Measurements from ENCODE around the gene NRG3.

The NRG3 gene

DNA sequence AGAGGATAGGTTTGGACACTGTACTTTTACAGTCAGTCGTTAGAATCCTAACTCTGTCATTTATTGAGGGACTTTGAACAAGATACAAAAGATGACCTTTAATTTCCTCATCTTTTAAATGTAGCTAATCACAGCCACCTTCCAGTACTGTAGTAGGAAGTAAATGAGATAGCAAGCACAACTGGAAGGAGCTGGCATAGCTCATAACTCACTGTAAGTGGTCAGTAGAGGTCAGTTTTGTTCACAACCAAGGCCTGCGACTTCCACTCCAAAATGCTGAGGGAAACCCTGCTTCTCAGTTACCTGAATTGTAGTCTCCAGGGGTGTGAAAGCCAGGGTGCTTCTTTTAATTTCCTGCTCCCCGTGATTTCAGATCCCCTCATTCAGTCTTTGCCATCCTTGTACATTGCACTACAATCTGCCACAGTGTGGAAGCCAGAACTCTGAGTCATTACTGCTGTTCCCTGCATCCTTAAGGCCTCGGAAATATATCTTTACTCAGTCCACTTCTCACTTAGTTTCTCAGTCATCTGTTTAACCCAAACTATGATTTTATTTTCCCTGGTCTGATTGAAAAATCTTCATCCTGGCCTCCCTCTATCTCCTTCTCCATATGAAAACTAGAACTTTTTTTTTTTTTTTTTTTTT is 361.2 kb downstream of the NRG3 start:
- no peak for DNase-seq

DNA sequence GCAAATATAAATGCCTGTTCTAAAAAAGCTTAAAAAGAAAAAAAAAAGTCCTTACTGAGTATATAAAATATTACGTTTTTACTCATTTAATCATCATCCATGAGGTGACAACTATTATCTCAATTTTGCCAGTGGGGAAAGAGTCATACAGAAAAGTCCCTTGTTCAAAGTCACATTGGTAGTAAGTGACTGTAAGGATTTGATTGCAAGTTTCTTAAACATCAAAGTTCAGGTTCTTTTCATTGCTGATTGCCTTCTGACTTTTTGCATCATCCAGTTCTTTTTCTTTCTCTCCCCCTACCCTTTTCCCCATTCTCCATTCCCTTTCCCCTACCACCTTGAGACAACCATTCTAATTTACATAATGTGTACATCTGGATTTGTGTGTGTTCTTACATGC is 363.3 kb downstream of the NRG3 start:
- DNase-seq, result no peak

DNA sequence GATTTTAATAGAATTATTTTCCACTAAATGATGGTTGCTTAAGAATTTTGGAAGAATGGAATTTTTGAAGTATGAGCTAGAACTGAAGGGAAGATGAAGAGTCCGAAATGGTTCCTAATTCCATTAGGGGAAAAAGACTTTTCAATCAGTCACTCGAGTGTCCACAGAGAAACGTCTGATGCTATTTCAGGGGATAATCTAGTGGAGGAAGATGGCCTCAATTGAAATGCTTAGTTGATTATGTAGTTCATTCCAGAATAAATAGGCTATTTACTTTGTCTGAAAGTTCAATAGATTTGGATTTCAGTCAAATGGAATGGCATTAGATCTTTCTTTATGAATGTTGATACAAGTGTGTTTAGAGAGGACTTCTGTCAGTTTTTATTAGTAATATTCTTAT is 365.4 kb downstream of the NRG3 start:
- no peak for DNase-seq

DNA sequence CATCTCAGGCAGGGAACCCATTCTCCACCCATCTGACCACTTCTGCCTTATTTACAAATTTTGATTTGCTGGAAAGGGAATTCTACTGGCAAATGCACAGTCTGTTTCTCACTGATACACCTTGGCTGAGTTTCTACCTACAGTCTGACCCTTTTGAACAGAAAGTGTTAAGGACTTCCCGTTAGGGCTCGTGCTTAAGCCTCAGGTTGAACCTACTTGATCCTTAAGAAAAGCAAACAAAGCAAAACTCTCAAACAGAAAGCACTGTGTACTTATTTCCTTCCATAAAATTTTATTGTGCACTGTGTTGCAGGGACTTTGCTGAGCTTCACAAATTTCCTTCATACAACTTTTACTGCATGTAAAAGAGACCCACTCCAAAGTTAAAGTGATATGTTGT is 367.8 kb downstream of the NRG3 start:
- no peak for DNase-seq

DNA sequence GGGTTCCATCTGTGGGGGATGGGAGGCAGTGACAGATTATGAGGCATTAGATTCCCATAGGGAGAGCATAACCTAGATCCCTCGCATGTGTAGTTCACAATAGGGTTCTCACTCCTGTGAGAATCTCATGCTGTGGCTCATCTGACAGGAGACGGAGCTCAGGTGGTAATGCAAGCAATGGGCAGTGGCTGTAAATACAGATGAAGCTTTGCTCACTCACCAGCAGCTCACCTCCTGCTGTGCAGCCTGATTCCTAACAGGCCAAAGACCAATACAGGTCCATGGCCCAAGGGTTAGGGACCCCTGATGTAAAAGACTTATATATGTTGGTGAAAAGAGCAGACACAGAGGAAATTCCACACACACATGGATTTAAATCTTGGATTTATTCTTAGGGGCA is 370.2 kb downstream of the NRG3 start:
- no peak for DNase-seq

DNA sequence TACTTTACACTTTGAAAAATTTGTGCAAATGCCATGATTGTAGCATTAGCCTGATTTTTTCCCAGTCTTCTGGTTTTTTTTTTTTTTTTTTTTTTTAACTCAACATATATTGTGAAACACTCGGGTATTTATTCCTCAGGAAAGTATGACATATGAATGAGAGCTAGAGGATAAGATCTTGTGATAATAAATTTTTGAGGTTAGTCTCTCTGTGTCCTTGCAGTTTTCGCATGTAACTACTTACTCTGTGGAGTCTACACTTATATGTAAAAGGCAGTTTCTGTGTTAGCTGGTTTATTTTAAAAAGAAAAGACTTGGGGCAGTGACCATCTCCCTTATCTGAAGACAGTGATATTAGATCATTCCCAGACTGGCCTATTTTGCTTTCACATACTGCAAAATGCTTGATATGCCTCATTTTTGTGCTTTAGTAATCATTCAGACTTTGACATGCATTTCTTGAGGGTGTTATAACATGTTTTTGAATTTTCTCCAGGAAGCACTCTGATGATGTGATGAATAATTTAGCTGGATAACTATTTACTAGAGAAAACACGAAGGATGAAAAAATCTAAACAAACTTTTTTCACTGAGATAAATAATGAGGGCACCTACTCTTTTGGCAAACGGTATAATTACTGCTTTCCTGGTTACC is 371.0 kb downstream of the NRG3 start:
- DNase-seq, result no peak

DNA sequence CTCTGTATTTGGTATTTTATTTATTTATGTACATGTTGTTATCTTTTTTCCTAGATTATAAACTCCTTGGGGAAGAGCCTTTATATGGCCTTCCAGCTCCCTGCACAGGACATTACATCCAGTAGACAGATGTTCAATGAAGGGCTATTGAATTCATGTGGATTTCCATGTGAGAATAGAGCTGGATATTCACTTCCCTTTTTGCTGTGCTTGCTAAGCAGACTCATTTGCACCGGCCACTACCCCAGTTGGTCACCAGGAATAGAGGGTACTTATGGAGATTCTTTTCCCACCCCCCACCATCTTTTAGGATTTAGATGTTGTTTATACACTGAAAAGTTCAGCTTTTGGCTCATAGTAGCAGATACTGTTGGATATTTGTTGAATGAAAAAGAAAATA is 374.1 kb downstream of the NRG3 start:
- DNase-seq, result no peak

DNA sequence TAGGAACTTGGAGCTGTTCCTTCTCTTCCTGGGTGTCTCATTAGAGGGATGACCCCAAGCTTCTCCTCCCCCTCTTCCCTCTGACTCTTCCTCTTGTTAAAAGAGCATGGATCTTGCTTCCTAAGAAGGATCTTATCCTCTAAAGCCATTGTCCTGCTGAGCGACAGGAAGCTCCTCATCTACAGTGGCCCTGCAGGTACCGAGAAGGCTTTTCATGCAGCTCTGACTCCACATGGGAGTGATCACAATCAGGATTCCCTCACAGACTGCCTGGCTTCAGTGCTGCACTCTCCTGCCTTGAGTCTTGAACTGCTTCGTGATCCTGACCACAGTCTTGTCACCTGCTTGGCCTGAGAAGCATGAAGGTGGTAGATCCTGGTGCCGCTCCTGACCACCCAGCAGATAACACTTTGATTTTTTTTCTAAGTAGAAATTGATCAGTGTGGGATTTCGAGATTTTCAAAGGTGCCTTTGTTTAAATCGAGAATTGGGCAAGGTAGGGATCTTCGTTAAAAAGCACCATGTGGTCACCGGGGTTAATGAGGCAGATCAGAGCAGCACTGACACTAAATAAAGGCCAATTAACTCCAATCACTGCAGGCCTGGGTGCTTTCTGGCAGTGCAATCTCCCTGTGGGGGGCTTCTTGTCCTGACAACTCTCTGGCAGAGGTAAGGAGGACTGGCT is 376.4 kb downstream of the NRG3 start:
- no peak for DNase-seq

DNA sequence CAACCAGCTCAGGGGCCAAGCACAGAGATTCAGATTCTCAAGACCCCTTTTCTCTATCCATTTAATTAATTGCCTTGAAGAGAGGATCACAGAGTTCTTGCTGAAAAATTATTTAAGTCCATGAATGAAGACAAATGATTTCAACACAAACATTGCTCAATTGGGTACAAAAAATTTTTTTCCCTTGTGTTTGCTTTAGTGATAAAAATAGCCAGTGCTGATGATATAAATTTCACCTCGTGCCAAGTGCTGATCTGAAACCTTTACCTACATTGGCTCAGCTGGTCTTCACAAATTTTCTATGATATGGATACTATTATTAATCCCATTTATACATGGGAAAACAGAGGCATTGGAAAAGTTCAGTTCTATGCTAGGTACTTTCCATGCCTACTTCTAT is 377.1 kb downstream of the NRG3 start:
- no peak for DNase-seq

DNA sequence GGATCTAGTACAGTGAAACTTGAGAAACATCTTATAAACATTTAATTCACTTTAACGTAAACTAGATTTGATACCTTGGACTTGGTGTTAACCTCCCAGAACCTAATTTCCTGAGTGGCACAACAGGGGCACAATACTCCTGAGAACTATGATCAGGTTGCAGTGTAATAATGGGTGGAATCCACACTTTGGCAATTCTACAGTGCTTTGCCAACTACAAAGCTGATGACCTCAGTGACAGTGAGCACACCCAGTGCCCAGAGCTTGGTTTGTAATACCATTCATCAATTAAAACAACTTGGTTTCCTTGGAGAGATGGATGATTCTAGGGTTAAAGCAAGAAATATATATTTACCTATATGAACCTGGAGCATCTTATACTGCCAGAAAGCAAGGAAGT is 379.2 kb downstream of the NRG3 start:
- DNase-seq, result no peak

DNA sequence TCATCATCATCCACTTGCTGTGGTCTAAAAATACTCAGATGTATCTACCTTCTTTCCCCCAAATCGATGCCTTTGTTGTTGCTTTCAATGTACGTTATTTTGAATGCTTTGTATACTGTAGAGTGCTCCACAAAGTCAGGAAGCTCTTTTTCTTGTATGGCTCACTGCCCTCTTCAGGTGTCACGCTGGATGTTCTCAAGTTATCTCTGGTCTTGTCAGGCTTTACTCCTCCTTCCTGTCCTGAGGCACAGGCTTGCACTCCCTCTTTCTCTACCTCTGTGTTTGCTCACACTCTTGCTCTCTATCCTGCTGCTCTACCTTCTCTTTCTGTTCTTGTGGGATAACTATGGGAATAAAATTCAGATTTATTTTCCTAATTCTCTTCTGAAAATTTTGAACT is 381.3 kb downstream of the NRG3 start:
- no peak for DNase-seq

DNA sequence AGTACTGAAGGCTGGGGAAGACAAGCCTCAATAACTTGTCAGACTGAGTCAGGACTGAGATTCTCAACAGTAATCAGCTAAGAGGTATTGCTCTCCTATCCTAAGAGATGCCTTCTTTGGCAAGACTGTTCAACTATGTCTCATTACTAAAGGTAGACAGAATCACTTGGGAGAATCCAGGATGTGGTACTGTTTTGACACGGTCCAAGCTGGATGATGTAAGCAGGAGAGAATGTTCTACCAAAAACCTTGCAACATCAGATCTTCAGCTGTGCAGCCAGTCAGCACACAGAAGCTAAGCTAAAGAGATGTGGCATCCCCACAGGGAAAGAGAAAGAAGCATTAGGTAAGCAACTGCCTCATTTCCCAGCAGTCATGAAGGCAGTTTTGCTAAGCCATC is 391.4 kb downstream of the NRG3 start:
- DNase-seq, result no peak

DNA sequence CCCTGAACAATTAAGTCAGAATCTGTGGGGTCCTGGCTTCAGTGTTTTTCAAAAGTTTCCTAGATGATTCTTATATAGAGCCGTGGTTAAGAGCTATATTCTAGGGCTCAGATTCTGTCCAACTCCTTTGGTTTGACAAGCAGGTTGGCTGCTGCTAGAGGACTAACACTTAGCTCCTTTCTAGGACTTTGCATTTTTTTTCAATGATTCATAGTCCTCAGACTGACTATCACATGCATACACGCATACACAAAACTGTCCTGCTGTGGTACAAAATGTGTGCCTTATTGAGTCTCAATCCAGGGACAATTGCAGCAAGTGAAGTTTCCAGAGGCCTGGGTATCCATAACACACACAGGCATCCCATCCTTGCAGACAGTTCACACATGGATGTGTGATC is 392.0 kb downstream of the NRG3 start:
- no peak for DNase-seq

DNA sequence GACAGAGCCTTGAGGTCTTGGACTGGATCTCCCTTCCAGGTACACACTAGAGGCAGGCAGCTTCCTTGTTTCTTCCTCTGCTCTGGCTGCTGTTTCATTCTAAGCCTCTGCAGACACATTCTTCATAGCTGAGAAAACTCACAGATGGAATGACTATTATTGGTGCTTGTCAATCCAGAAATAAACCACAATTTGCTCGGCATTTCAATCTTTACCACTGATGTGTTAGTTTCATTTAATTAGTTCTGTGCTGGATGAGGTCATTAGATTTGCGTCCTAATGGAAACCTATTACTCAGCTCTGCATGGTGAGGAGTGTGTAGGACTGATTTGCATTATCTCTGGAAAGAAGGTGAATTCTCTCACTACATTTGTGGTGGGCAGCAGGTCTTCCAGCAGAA is 392.5 kb downstream of the NRG3 start:
- DNase-seq, result no peak

DNA sequence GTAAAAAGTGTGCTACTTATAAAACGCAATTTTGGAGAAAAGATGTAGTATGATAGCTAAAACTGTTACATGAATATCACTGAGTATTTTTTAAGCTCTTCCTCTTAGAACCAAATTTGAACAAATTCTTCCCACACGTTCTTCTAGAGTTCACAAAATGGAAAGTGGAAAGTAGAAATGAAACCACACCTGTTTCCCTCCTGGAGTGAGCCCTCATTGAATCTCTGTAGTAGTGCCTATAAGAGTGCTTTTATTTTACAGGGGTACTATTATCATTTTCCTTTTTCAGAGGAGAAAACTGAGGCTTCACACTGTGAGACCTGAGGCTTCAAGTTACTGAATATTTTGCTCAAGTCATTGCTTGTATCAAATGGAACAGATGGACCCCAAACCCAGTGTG is 393.0 kb downstream of the NRG3 start:
- no peak for DNase-seq

DNA sequence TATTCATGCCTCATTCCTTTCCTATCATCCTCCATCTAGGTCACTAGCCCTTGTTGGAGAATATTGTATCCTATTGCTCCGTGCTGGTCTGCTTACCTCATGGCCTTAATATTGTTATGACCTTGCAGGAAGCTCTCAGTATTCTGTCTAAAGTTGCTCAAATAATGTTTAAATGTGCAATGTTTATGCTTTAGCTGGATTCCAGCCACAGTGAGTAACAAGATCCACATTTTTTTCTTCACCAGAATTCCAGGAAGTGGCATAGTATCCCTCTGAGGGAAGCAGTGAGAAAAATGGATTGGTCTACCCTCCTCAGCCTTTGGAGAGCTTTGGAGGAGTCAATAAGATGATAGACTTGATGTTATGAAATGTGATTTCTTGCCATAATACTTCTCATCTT is 402.6 kb downstream of the NRG3 start:
- no peak for DNase-seq

DNA sequence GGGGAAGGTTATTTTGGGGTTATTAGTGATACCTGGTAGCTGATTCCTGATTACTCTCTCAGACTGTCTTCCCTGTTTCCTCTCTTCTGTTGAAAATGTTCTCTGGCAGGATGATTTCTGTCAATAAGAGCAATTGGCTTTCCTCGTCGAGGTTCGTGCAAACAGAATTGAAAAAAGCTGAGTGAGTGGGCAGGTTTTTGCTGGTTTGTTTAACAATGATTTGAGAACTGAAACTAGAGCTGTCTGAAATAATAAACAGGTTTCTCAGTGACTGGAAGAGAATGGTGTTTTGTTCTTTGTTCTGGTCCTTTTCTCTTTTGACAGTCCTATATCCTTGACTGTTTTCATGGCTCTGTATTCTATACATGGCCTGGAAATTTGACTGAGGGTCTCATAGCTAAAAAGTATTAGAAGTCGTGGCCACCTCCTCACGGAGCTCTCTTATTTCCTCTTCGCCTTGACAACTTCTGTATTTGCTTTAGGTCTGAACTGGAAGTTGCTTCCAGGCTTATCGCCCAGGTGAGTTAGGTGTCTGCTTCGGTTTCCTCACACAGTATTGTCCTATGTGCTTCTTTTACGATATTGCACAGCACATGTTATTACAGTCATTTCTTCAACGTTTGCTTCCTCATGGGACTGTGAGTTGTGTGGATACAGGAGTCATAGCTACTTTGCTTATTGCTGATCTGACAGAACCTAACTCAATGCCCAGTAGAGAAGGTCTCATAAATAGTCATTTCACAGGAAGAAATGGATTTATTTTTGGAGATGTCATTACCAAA is 403.6 kb downstream of the NRG3 start:
- no peak for DNase-seq

DNA sequence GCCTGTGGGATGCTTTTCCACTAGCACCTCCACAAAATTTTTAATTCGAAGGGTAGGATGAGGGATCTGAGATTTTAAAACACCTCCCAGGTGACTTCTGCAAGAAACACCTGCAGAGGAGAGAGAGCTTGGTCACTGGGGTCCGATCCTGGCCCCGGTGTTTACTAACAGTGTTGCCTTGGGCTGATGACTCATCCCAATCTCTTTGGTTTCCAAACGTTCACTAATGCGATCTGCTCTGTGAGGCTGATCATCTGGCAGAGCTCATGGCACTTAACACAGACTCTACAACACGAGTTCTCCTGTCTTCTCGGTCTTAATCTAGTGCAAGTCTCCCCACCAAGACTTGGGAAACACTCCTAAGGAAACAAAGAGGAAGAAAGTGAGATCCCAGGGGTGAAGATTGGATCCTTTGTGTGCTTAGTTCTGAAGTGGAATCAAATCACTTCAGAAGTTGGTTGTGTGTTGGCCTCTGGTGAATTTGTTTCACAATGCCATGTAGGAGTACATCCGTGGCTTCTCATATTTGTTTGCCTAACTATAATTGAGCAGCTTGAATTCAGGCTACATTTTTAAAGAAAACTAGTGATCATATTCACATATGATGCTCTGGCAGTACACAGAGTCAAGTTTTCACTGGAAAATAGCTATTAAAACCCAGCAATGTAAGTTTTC is 407.9 kb downstream of the NRG3 start:
- no peak for DNase-seq

DNA sequence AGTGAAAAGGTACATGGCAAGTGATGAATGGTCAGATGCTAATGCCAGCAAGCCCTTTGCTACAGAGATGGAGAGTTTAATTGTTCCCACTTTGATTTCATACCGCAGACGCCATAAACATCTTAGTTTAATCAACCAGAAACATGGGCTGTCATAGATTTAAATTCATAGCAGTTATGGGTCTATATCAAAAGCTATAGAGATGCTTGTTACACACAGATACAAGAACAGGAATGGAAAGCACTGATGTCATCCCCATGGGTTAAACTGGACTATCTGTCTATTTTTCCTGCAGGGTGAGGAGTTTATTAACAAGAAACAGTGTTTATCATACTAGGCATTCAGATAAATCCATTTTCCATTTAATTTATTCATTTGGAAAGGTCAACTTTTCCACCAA is 409.2 kb downstream of the NRG3 start:
- DNase-seq, result no peak

DNA sequence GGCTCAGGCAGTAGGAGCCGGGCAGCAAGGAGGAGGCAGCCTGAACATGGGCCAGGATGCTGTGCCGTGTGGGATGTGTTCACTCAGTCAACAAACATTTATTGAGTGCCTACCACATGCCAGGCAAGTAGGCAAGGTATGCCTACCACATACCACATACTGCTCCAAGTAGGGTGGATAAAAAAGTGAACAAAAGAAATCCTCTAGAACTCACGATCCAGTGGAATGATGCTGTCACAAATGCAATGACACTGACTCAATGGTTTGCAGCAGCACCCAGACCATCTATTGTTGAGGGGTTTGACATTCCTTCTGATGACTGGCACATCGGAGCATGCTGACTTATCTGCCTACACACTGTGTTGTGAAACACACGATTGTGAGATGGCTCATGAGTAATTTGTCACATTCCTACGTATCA is 413.5 kb downstream of the NRG3 start:
- no peak for DNase-seq

DNA sequence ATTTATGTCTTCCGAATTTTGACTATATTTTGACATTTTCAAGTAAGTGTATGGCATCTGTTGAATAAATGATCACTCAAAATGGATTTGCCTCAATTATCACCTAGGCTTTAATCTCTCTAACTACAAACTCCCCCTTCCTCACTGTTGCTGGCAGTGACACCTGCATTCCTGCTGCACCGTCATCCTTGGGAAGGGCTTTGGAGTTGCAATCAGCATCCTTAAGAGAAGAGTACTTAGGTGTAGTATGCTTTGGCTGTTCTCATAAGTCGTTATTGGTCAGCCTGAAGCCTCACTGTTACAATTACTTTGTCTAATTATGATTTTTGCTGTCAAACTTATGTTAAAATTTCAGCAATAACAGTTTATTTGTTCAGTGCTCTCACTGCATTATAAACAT is 415.0 kb downstream of the NRG3 start:
- no peak for DNase-seq

DNA sequence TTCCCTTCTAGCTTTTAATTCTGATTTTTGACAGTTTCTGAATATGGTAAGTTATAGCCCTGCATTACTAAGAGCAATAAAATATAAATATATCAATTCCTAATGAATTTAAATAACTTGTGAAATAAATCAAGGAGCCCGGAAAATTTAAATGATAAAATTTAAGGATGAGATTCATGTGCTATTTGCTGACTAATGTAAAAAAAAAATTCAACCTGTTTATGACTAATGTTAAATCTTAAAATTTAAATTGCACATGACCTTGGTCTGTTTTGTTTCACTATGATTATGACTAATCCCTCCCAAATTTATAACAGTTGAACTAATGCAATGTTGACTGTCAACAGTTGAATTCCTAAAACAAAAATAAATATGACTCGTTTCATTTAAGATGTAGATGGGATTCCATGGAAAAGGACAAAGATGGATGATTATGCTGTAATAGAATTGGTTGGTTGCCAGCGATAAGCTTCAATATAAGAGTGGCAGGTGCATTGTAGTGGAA is 419.9 kb downstream of the NRG3 start:
- no peak for DNase-seq

DNA sequence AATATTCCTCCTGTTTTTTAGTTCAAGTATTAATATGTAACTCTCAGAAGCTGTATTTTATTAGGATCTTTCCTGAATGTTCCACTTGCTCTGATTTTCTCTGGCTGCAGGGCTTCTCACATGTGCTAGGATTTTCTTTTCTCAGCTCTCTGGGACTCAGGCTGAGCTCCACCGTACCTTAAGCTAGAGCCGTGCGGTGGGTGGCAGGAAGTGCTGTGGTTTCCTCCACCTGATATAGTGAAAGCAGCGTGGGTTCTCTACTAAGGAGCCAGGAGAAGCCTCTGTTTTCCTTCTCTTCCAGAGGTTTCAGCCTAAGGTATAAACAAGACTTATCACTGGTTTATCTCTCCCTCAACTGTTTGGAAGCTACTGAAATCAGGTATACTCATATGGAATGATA is 433.6 kb downstream of the NRG3 start:
- DNase-seq, result no peak

Data from activated CD4-positive, alpha-beta T cell treated with anti-CD3 and anti-CD28 coated beads for 48 hours (primary cell).